Left renal cortex interstitium (tissue), 4 donors: ENCODE results near the gene RPL9. TPM values are rescaled to one million over a fixed set of nuclear protein-coding genes. Genes with fewer than 3 reads are reported as not detected.
"Not testable (repeated sequence)": the region's sequence is repeated elsewhere in the genome, so short reads cannot be mapped to it uniquely, and the experiment has no call there.

Experiments used
- DNase-seq, 4 donors: peaks; one replicate each; pipeline ENCODE4 v3.0.0-alpha.2; 2013; ENCODE audit warnings: low read depth in 4 of 4, low spot score in 2 of 4, missing footprints in 1 of 4
- polyA plus RNA-seq, 4 donors: library from polyadenylated mRNA; unstranded; fragments of 120-200 nt; gene quantifications; one replicate each; pipeline ENCODE4 v1.2.1, GENCODE V29; 2013; ENCODE audit not compliant: insufficient read length in 4 of 4

Gene RPL9
- polyA plus RNA-seq, 4 donors: 515 to 1,676 (median 967) TPM

DNA sequence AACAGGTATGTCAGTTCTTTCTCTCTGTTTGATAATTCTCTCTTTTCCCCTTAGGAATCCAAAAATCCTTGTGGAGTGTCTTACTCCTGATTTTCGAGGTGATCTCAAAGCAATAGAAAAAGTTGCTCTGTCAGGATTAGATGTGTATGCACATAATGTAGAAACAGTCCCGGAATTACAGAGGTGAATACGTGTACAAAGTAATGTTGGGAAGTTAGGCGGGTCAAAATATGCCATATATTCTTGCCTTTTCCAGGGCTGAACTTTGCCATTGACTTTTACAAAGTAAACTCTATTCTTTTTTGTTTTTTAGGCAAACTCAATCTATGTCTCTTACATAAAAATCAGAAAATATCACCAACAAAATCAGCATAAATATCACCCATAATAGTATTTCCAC, 8.7 kb upstream of the RPL9 start:
- DNase-seq: no peak

DNA sequence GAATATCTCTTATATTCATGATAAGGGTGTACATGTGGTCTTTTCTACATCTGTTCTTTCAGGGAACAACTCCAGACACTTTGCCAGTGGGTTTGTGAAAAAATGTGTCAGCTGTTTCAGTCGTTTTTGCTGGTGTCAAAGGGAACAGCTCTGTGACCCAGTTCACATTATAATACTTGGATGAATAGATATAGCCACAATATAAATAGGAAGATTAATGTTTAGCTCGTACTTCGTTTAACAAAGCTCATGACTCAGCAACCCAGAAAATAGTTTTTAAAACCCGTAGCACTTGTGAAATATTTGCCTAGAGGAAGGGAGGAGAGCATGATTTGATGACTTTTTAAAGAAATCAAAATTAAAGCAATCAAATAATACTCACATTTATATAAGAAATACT, 8.0 kb upstream of the RPL9 start:
- no peak for DNase-seq

DNA sequence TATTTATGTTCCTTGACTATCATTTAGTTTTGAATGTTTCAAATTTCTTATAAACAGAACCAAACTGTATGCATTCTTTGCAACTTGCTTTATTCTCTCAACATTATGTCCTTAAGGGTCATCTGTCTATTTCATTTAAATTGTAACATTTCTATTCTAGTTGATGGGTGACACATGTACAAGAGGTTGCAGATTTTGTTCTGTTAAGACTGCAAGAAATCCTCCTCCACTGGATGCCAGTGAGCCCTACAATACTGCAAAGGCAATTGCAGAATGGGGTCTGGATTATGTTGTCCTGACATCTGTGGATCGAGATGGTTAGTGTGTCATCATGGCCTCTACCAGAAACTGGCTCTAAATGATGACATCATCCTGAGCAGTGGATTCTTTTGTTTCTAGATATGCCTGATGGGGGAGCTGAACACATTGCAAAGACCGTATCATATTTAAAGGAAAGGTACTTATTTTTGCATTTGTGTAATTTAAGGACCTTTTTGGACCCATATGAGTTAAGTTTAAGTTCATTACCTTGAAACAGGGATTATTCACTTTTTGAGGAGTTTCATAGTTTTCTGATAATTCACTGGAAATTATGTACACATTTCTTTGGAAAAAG, 6.3 kb upstream of the RPL9 start:
- DNase-seq: no peak

DNA sequence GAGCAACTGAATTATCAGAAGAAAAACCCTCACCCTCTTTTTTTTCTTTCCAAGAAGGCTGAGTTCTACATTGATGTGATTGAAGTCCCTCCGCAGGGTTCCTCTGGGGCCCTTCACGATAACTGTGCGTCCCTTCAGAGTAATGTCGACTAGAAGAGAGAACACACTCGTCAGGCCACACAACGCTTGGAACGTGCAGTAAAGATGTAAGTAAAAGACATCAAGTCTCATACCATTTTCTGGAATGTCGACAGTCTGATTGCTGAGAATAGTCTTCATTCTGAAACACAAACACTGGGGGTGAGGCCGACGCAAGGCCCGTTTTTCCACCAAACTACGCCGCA, 589 bp downstream of the RPL9 start:
- DNase-seq: not testable (repeated sequence)

DNA sequence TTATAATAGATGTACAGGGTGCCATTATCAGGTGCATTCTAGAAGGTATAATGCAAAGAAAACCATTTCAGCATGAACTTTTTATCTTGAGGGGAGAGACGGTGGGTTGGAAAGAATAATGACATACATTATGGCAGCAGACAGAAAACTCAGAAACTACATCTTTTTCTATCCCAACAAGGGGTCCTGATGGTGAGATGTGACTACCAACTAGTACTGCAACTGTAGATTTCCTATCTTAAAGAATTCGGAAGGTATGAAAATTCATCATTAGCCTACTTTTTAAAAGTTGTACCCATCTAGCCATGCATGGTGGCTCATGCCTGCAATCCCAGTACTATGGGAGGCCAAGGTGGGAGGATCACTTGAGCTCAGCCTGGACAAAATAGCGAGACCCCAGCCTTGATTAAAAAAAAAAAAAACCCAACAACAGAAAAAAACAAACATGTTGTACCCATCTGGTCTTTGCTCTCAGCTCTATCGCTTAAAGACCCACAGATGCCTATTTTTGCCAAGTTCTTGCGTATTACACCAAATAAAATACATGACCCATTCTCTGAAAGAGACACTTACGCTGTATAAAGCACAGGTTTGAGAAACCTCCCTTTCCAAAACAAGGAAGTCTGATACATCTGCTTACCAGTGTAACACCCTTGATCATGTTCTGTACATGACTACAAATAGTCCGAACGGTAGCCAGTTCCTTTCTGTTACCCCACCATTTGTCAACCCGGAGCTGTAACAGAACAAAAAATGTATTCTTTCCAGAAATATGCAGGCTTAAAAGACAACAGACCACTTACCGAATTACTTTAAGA, 1.6 kb downstream of the RPL9 start:
- no peak for DNase-seq

DNA sequence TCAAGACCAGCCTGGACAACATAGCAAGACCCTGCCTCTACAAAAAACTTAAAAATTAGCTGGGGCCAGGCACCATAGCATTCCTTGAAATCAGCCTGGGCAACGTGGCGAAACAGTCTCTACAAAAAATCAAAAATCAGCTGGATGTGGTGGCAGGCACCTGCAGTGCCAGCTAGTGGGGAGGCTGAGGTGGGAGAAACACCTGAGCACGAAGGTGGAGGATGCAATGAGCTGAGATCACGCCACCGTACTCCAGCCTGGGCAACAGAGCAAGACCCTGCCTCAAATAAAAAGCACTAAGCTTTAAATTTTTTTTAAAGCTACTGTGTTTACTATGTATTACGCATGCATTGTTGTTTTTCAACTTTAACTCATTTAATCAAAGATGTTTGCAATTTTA, 3.2 kb downstream of the RPL9 start:
- DNase-seq: no peak

DNA sequence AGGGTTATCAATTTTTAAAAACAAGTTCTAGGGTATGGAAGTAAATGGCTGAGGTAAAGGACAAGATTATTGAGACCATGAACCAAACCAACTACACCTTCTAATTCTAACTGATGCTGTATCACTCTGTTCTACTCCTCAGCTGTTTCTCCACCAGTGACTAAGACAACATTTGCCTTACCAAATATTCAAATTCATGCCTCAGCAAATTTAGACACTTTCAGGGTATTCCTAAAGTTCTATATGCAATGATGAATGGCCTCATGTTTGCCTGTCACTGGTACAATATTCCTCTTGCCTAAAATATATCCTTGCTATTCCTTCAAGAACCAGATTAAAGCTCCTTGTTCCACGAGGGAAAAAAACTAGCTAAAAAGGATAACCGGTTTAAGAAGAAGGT, 5.0 kb downstream of the RPL9 start:
- no peak for DNase-seq

DNA sequence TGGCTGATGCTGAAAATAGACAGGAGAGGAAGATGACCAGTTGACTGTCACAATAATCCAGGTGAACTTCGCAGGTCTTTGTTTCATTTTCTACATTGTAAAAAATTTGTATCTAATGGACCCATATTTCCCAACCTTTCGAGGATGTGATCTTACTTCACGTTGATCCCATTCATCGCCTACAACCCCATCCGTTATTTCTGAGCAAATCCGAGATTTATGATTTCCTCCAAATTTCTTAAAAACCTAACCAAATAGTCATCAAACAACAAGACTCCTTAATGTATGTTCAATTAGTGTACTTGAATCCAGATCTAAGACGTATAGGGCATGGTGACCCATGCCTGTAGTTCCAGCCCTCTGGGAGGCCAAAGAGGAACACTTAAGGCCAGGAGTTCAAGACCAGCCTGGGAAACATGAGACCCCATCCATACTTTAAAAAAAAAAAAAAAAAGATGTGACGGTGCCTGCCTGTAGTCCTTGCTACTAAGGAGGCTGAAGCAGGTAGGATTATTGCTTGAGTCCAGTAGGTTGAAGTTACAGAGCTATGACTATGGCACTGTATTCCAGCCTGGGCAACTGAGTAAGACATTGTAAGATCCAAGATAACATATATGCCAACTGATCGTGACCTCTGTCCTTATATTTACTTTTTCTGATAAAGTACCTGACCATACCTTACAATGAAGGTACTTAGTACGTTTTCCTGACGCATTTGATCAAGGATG, 5.7 kb downstream of the RPL9 start:
- DNase-seq: no peak

DNA sequence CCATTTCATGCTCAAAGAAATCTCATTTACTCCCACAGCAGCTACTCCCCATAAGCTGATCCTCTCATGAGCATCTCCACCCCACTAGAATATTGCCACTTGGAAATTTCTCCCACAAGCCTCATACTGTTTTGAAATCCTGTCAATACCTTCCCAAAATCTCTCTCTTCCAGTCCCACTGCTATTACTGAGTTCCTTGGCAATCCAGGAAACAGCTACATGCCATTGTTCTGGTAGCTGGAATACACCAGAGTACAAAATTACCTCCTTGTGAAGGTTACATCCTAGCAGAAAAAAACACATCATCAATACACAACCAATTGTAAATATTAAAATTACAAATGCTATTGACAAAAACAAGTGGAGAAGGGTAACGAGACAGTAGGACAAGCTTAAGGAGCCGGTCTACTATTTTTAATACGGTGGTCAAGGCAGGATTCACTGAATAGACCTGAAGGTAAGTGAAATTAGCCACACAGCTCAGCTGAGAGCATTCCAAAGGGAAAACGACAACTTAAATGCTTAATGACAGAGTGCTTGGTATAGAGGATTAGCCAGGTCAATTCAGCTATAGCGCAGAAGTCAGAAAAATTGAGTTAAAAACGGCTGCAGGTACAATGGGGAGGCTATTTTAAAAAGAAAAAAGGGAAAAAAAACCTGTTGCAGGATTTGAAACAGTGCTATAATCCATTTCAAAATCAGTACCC, 6.4 kb downstream of the RPL9 start:
- DNase-seq: no peak

DNA sequence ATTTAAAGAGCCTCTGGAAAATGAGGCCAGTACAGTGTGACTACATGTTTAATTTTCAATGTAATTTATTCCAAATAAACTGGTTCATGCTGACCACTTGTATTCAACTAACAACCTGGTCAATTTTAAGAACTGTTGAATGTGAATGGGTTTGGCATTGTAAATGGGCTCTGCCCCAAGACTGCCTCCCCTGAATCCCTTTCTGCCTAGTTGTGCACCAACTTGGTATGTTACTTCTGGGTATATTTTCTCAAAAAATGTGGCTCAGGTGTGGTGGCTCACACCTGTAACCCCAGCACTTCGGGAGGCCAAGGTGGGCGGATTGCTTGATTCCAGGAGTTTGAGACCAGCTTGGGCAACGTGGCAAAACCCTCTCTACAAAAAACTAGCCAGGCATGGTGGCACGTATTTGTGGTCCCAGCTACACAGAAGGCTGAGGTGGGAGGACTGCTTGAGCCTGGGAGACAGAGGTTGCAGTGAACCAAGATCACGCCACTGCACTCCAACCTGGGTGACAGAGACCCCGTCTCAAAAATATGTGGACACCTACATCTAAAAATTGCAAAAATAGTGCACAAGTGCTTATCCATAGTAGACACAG, 7.2 kb downstream of the RPL9 start:
- no peak for DNase-seq

DNA sequence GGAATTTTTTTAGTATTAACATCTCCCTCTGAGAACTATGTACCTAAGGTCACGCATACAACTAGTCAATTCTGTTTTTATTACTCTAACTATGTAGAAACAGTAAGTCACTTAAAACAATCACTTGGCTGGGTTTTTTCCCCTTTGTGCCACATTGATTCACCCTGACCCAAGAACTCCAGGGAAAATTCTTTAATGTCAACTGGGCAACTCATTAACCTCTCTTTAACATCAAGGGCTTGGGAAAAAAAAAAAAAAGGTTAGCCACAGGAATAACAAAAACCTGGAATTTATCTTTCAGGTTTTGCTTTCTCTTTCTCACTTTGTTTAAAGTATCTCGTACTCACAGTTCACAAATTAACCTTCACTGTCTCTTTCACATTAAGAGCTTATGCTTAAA, 8.1 kb downstream of the RPL9 start:
- no peak for DNase-seq

DNA sequence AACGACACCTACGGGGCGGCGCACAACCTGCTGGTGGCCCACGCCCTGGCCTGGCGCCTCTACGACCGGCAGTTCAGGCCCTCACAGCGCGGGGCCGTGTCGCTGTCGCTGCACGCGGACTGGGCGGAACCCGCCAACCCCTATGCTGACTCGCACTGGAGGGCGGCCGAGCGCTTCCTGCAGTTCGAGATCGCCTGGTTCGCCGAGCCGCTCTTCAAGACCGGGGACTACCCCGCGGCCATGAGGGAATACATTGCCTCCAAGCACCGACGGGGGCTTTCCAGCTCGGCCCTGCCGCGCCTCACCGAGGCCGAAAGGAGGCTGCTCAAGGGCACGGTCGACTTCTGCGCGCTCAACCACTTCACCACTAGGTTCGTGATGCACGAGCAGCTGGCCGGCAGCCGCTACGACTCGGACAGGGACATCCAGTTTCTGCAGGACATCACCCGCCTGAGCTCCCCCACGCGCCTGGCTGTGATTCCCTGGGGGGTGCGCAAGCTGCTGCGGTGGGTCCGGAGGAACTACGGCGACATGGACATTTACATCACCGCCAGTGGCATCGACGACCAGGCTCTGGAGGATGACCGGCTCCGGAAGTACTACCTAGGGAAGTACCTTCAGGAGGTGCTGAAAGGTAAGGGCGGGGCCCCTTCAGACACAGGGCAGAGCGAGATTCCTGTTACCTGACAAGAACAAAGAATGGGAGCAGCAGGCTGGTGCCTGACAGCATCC, 11.7 kb downstream of the RPL9 start:
- peak in 3 of 4 donors; percentile 30 to 55 (median 41) for DNase-seq

DNA sequence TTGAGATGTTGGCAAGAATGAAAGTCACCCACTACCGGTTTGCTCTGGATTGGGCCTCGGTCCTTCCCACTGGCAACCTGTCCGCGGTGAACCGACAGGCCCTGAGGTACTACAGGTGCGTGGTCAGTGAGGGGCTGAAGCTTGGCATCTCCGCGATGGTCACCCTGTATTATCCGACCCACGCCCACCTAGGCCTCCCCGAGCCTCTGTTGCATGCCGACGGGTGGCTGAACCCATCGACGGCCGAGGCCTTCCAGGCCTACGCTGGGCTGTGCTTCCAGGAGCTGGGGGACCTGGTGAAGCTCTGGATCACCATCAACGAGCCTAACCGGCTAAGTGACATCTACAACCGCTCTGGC, 12.3 kb downstream of the RPL9 start:
- DNase-seq: no peak

DNA sequence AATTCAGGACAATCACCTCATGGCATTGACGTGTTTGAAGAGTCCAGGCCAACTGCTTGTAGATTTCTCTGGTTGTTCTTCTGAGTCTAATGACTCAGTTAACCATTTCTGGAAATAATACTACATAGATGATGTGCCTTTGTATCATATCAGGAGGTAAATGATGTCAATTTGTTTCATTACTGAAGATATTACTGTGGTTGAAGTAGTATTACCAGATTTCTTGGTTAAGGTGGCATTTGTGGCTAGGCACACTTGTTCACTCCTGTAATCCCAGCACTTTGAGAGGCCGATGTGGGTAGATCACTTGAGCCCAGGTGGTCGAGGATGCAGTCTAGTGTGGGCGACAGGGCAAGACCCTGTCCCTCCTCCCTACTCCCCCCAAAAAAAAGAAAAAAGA, 15.7 kb downstream of the RPL9 start:
- DNase-seq: no peak

DNA sequence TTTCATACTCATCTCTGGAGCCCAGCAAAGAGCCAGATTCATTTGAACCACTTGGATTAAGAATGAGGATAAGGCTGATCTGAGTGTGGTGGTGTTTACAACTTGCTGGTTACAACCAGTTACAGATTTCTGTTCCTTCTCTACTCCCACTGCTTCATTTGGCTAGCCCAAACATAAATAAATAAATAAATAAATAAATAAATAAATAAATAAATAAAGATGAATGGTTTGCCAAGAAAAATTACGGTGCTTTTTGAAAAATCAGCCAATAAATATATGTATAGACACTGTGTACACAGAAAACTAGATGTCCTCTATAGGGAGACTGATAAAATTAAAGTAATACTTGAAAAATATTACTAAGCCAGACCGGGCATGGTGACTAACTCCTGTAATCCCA, 17.1 kb downstream of the RPL9 start:
- no peak for DNase-seq

DNA sequence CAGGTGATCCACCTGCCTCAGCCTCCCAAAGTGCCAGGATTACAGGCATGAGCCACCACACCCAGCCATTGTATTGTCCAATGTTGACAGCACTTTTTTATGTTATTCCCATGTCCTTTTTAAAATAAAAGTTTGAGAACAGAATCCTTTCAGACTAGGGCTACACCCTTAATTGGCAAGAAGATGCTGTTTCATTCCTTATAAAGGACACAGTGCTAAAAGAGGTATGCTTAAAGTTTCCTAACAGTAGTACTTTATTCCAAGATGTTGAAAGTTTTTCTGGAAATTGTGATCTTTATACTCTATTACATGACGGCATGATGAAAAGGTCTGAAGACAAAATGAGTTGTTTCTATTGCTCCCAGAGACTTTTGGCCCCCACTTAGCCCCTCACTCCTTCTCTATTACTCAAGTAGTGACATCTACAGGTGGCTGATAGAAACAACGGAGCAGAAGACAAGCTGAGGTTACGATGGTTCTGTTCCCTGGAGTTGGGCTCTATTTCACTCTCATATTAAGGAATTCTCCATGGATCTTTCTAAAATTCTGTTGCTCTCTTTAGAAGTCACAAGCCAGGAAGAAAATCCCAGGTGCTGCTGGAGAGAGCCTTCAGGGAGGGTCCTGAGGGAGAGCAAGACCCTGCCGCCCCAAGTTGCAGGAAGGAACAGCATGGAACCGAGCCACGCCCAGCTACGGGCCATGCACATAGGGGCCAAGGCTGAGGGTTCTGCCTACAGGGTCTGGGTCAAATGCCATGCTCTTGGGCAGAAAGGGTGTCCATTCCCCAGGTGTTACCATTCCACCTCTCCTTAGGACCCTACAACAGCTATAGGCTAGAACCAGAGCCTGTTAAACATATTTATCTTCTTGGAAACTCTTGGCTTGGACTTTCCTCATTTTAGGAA, 22.8 kb downstream of the RPL9 start:
- no peak for DNase-seq

DNA sequence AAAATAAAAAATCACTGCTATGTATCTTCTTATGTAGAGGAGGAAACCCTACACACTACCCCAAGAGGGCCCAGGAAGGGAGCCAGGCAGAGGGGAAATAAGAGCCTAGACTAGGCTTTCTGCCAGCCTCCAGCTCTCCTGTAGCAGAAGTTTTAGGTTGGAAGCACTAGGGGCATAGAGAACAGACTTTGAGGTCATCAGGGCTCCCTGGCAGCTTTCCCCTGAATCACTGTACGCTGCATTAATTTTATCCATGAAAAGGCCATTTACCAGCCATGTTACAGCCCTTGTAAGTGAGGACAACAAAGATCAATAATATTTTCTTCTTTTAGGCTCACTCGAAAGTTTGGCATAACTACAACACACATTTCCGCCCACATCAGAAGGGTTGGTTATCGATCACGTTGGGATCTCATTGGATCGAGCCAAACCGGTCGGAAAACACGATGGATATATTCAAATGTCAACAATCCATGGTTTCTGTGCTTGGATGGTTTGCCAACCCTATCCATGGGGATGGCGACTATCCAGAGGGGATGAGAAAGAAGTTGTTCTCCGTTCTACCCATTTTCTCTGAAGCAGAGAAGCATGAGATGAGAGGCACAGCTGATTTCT, 24.7 kb downstream of the RPL9 start:
- DNase-seq: no peak

DNA sequence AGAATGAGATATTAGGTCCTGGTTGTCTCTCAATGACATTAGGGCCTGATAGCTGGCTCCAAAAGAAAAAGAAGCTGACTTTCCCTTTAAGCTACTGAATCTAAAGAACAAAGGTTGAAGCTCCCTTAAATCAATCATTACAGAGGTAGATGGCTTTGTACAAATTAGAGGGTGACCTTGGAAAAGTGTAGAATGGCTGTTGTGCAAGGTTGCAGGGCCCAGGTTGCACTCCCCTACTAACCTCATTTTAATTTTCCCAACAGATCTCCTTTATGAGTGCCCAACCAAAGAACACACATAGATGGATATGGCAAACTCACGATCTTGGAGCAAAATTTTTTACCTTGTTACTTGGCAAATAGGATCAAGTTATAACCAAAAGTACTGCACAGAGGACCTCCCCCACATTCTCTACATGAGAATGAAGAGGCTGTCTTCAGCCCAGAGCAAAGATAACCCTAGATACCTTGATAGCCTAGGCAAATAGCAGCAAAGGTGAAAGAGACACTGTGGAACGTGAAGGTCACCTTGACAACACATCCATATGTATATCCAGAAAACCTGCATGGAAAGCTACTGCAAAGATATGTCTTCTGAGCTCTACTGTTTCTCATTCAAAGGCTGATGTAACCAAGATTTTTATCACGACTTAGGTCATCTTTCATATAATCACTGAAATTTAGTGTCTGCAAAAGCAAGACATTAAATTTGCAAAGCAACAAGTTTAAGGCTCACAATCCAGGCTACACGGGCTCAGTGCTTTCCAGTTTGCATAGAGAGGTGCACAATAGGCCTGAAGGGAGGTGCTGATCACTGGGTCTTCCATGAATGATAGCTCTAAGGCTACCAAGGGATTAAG, 29.0 kb downstream of the RPL9 start:
- DNase-seq: no peak
